HCT116 (cell line): ENCODE results near the gene TNF. TPM values are rescaled to one million over a fixed set of nuclear protein-coding genes. Genes with fewer than 3 reads are reported as not detected.

ENCODE experiments used
- ATAC-seq: fragments of 200-7000 bp; cut with Tn5 transposase; 2 replicates; pipeline ENCODE4 v1.9.1; 2020; ENCODE audit warnings: mild to moderate bottlenecking, moderate library complexity
- BruUV-seq: library from RNA; stranded (reverse); fragments of 400-500 nt; replicated peaks from 2 replicates; lab custom pipeline; 2021; lab: Mats Ljungman, UMichigan
- CTCF ChIA-PET: fragments of 300-600 bp; sonication (Branson Sonifier 250); formaldehyde crosslinking; loops from one replicate; lab custom pipeline; 2021; ENCODE audit warnings: antibody characterized with exemption; lab: Charles Lee
- POLR2A ChIA-PET: fragments of 300-600, 350-600 bp; sonication (Branson Sonifier 250); formaldehyde crosslinking; loops from one replicate; lab custom pipeline; 2021; ENCODE audit warnings: antibody characterized with exemption; lab: Charles Lee
- RAD21 ChIA-PET, 2 experiments: fragments of 300-600 bp; sonication (Branson Sonifier 250); formaldehyde crosslinking; loops; one replicate each; lab custom pipeline; 2023; ENCODE audit warnings: low total read pairs in 2 of 2; ENCODE audit not compliant: uncharacterized antibody in 2 of 2, unreplicated experiment in 2 of 2, low non-redundant PET in 1 of 2; lab: Charles Lee
- DNase-seq: peaks from one replicate; pipeline ENCODE4 v3.0.0-alpha.2; 2010; ENCODE audit warnings: low read depth, low spot score
- H2AFZ ChIP-seq: fragments of 200-600 bp; shearing (Covaris generic), sonication (generic); 2 replicates; pipeline ENCODE4 v1.6.1; 2017; ENCODE audit warnings: low read depth, mixed run types, mixed read lengths, antibody characterized with exemption, low read length; ENCODE audit not compliant: poor library complexity, severe bottlenecking
- H3K27ac ChIP-seq: 2 replicates; pipeline ENCODE4 v1.5.1; 2012; ENCODE audit warnings: low read depth, low read length
- H3K27me3 ChIP-seq: fragments of 200-600 bp; sonication (generic); 2 replicates; pipeline ENCODE4 v1.6.1; 2016; ENCODE audit warnings: mixed run types, low read length, mixed read lengths; ENCODE audit not compliant: insufficient read depth
- H3K36me3 ChIP-seq, 2 experiments: fragments of 200-500 bp in 1 of 2; fragments of 200-600 bp in 1 of 2; sonication (Bioruptor generic) in 1 of 2; sonication (generic) in 1 of 2; 2 replicates each; pipeline versions ENCODE4 v1.5.1 to v1.6.1; 2014 to 2016; ENCODE audit warnings: low read length in 2 of 2, inconsistent platforms in 1 of 2, mixed read lengths in 1 of 2, mixed run types in 1 of 2; ENCODE audit not compliant: insufficient read depth in 2 of 2, control insufficient read depth in 1 of 2
- H3K4me1 ChIP-seq, 2 experiments: fragments of 200-600 bp in 1 of 2; sonication (generic) in 1 of 2; 2 replicates each; pipeline versions ENCODE4 v1.5.1 to v1.6.1; 2012 to 2017; ENCODE audit warnings: low read length in 2 of 2, inconsistent platforms in 1 of 2, mild to moderate bottlenecking in 1 of 2, mixed read lengths in 1 of 2, mixed run types in 1 of 2, moderate library complexity in 1 of 2; ENCODE audit not compliant: insufficient read depth in 2 of 2, control insufficient read depth in 1 of 2
- H3K4me2 ChIP-seq: fragments of 200-600 bp; sonication (generic); 2 replicates; pipeline ENCODE4 v1.6.1; 2017; ENCODE audit warnings: mixed run types, low read length, mixed read lengths
- H3K4me3 ChIP-seq, 2 experiments: fragments of 200-600 bp in 1 of 2; sonication (generic) in 1 of 2; replicated peaks in 1 of 2; 2 replicates each; pipeline ENCODE4 v1.5.1; 2011 to 2016; ENCODE audit warnings: low read length in 2 of 2, control low read depth in 1 of 2, low read depth in 1 of 2, mild to moderate bottlenecking in 1 of 2, mixed read lengths in 1 of 2, mixed run types in 1 of 2
- H3K79me2 ChIP-seq: fragments of 200-600 bp; sonication (generic); 2 replicates; pipeline ENCODE4 v1.6.1; 2017; ENCODE audit warnings: mild to moderate bottlenecking, mixed run types, low read length, moderate library complexity, mixed read lengths; ENCODE audit not compliant: insufficient read depth
- H3K9ac ChIP-seq: fragments of 200-600 bp; sonication (generic); 2 replicates; pipeline ENCODE4 v1.6.1; 2016; ENCODE audit warnings: low read length, mixed read lengths
- H3K9me2 ChIP-seq: fragments of 200-600 bp; sonication (generic), shearing (Covaris generic); 2 replicates; pipeline ENCODE4 v1.6.1; 2017; ENCODE audit warnings: mixed run types, mild to moderate bottlenecking, moderate library complexity; ENCODE audit not compliant: insufficient read depth
- H3K9me3 ChIP-seq, 2 experiments: fragments of 200-500 bp in 1 of 2; fragments of 200-600 bp in 1 of 2; sonication (Bioruptor generic) in 1 of 2; sonication (generic) in 1 of 2; 2 replicates each; pipeline ENCODE4 v1.6.1; 2014 to 2017; ENCODE audit warnings: low read length in 2 of 2, mixed read lengths in 2 of 2, inconsistent platforms in 1 of 2, low read depth in 1 of 2, mild to moderate bottlenecking in 1 of 2, mixed run types in 1 of 2, moderate library complexity in 1 of 2; ENCODE audit not compliant: control insufficient read depth in 1 of 2, insufficient read depth in 1 of 2
- H4K20me1 ChIP-seq: fragments of 200-600 bp; sonication (generic), shearing (Covaris generic); 2 replicates; pipeline ENCODE4 v1.6.1; 2017; ENCODE audit warnings: mixed run types, mild to moderate bottlenecking, moderate library complexity; ENCODE audit not compliant: insufficient read depth
- POLR2AphosphoS5 ChIP-seq: IDR thresholded peaks from 2 replicates; pipeline ENCODE4 v1.6.1; 2011; ENCODE audit warnings: mild to moderate bottlenecking, low read depth, low read length, moderate library complexity
- SIN3A ChIP-seq: IDR thresholded peaks from 2 replicates; pipeline ENCODE4 v1.6.1; 2012; ENCODE audit warnings: low read depth
- ZNF274 ChIP-seq: fragments of 200-500 bp; sonication (Bioruptor generic); IDR thresholded peaks from 2 replicates; pipeline ENCODE4 v1.6.1; 2014; ENCODE audit warnings: mild to moderate bottlenecking, low read depth, low read length, inconsistent platforms
- intact Hi-C: fragments of 100-400 bp; cut with micrococcal nuclease; formaldehyde crosslinking; loops from 2 replicates; pipeline ENCODE4 v1.10.0; 2022
- total RNA-seq: library from RNA; stranded (reverse); gene quantifications from one replicate; pipeline ENCODE4 v1.2.1, GENCODE V29; 2021; ENCODE audit not compliant: unreplicated experiment

Gene TNF
- total RNA-seq, 1 experiment from 2014 or later, result 0.59 TPM

GRCh38 chr6:31531162-31531561 lies 44.2 kb upstream of the TNF start:
- ChIA-PET POLR2A (interaction anchor here (1.3 kb wide), 2 partner anchors 10 to 36 kb away, joined by 3 to 6 read pairs; partner anchors contain the start of gene DDX39B), RAD21 (no interaction called here), CTCF (no interaction called here)
- intact Hi-C loops, result no loop called here
- Histone ChIP-seq H2AFZ (no peak overlapping the region), H3K27me3 (no peaks in the 10 kb centered on the region), H3K4me3 (no peak overlapping the region), H3K9me3 (no peaks in the 10 kb centered on the region), H3K79me2 (peaks cover 37% of the 10 kb centered on the region), H3K4me2 (no peak overlapping the region), H3K9ac (no peak overlapping the region), H3K27ac (no peak overlapping the region), H4K20me1 (peaks cover 22% of the 10 kb centered on the region; the same call in 1 of the 2 replicates), H3K9me2 (no peaks in the 10 kb centered on the region), H3K36me3 (peaks cover 48 to 57% of the 10 kb centered on the region in 2 experiments), H3K4me1 (no peaks in the 10 kb centered on the region)
- no TSS peak for BruUV-seq
- no peak for DNase-seq
- ATAC-seq, result no peak
- TF ChIP-seq POLR2AphosphoS5, result peak; percentile 19; the same call in 1 of the 2 replicates
- no peak for TF ChIP-seq ZNF274
- TF ChIP-seq, all 23 proteins: peak for 1

- no peak overlapping the region for H3K4me2 ChIP-seq
- POLR2A ChIA-PET, result interaction anchor here (0.7 to 1.3 kb wide), 4 partner anchors 9 to 129 kb away, joined by 3 to 8 read pairs (median 4); partner anchors contain the start of genes C6orf47, DDX39B and MICB
- H3K27ac ChIP-seq, result no peak overlapping the region
- CTCF ChIA-PET, result no interaction called here
- no TSS peak for BruUV-seq
- H4K20me1 ChIP-seq, result peaks cover 25% of the 10 kb centered on the region; the same call in 1 of the 2 replicates
- H3K79me2 ChIP-seq, result peaks cover 46% of the 10 kb centered on the region
- H3K36me3 ChIP-seq, result peaks cover 56 to 64% of the 10 kb centered on the region in 2 experiments
- no peak for ATAC-seq
- no peaks in the 10 kb centered on the region for H3K9me3 ChIP-seq
- no peaks in the 10 kb centered on the region for H3K27me3 ChIP-seq
- RAD21 ChIA-PET, result no interaction called here
- no peaks in the 10 kb centered on the region for H3K9me2 ChIP-seq
- intact Hi-C loops, result no loop called here
- no peak overlapping the region for H3K4me3 ChIP-seq
- TF ChIP-seq POLR2AphosphoS5 (peak; percentile 26; the same call in 1 of the 2 replicates), SIN3A (no peak)
- TF ChIP-seq, all 23 proteins: peak for 1
- no peak overlapping the region for H3K9ac ChIP-seq
- H2AFZ ChIP-seq, result no peak overlapping the region
- no peak for DNase-seq
- no peaks in the 10 kb centered on the region for H3K4me1 ChIP-seq
Observed at GRCh38 chr6:31531771-31532643, 43.4 kb upstream of the TNF start.
